PC-9 (cell line): Measurements from ENCODE around the gene MTO1. TPM values are rescaled to one million over a fixed set of nuclear protein-coding genes. Genes with fewer than 3 reads are reported as not detected.
A peak's percentile ranks its signal among the peaks of the same experiment; 100 is the strongest.
"Not testable (repeated sequence)": the region's sequence is repeated elsewhere in the genome, so short reads cannot be mapped to it uniquely, and the experiment has no call there.

Experiments
- BruUV-seq: library from RNA; stranded (reverse); fragments of 400-500 nt; replicated peaks from 2 replicates; lab custom pipeline; 2021; lab: Mats Ljungman, UMichigan
- CTCF ChIA-PET: fragments of 300-600 bp; sonication (Branson Sonifier 250); formaldehyde crosslinking; loops from one replicate; lab custom pipeline; 2022; ENCODE audit warnings: antibody characterized with exemption; lab: Charles Lee
- POLR2A ChIA-PET: fragments of 300-600 bp; sonication (Branson Sonifier 250); formaldehyde crosslinking; loops from one replicate; lab custom pipeline; 2022; ENCODE audit warnings: antibody characterized with exemption; ENCODE audit not compliant: unreplicated experiment; lab: Charles Lee
- DNase-seq, 2 experiments: peaks; one replicate each; pipeline versions ENCODE4 v3.0.0 to v3.0.0-alpha.2; 2015 to 2022; ENCODE audit warnings: mixed read lengths in 1 of 2
- H2AFZ ChIP-seq: fragments of 200-600 bp; sonication (generic); 2 replicates; pipeline ENCODE4 v1.8.1; 2017; ENCODE audit warnings: antibody characterized with exemption
- H3F3A ChIP-seq: fragments of 200-600 bp; sonication (generic); 2 replicates; pipeline ENCODE4 v1.8.1; 2017; ENCODE audit warnings: antibody characterized with exemption, mild to moderate bottlenecking, low read depth; ENCODE audit not compliant: insufficient read depth
- H3K27ac ChIP-seq: fragments of 200-600 bp; sonication (generic); 2 replicates; pipeline ENCODE4 v1.6.1; 2016; ENCODE audit warnings: mixed run types
- H3K27me3 ChIP-seq: fragments of 200-600 bp; sonication (generic); 2 replicates; pipeline ENCODE4 v1.6.1; 2016; ENCODE audit warnings: low read depth, mixed run types; ENCODE audit not compliant: insufficient read depth
- H3K36me3 ChIP-seq: fragments of 200-600 bp; sonication (generic); 2 replicates; pipeline ENCODE4 v1.6.1; 2016; ENCODE audit warnings: low read depth, mixed run types
- H3K4me1 ChIP-seq: fragments of 200-600 bp; sonication (generic); replicated peaks from 2 replicates; pipeline ENCODE4 v1.6.1; 2016; ENCODE audit warnings: mixed run types; ENCODE audit not compliant: insufficient read depth
- H3K4me2 ChIP-seq: fragments of 200-600 bp; sonication (generic); 2 replicates; pipeline ENCODE4 v1.6.1; 2017; ENCODE audit warnings: mixed run types
- H3K4me3 ChIP-seq: fragments of 200-600 bp; sonication (generic); 2 replicates; pipeline ENCODE4 v1.6.1; 2016; ENCODE audit warnings: mixed run types
- H3K79me2 ChIP-seq: fragments of 200-600 bp; sonication (generic); 2 replicates; pipeline ENCODE4 v1.6.1; 2017; ENCODE audit warnings: low read depth, mixed run types
- H3K9me2 ChIP-seq: fragments of 200-600 bp; sonication (generic); 2 replicates; pipeline ENCODE4 v1.8.1; 2017; ENCODE audit warnings: mild to moderate bottlenecking; ENCODE audit not compliant: insufficient read depth
- H3K9me3 ChIP-seq: fragments of 200-600 bp; sonication (generic); 2 replicates; pipeline ENCODE4 v1.8.1; 2016; ENCODE audit warnings: low read depth; ENCODE audit not compliant: insufficient read depth
- H4K20me1 ChIP-seq: fragments of 200-600 bp; sonication (generic); 2 replicates; pipeline ENCODE4 v1.8.1; 2017; ENCODE audit not compliant: insufficient read depth
- CTCF ChIP-seq: fragments of 200-600 bp; sonication (generic); conservative IDR thresholded peaks from 2 replicates; pipeline ENCODE4 v1.6.1; 2017; ENCODE audit warnings: mixed run types, antibody characterized with exemption, mild to moderate bottlenecking, moderate library complexity
- EZH2 ChIP-seq: fragments of 200-600 bp; sonication (generic); IDR thresholded peaks from 2 replicates; pipeline ENCODE4 v1.8.0; 2017; ENCODE audit warnings: antibody characterized with exemption, low read depth
- intact Hi-C: fragments of 100-400 bp; cut with micrococcal nuclease; formaldehyde crosslinking; loops from one replicate; pipeline ENCODE4 v1.10.0; 2022; ENCODE audit not compliant: unreplicated experiment
- total RNA-seq: library from RNA; stranded (reverse); gene quantifications from 2 replicates; pipeline ENCODE4 v1.2.3, GENCODE V29; 2021

Gene MTO1
- total RNA-seq, 1 experiment from 2014 or later, result 27.2 TPM

DNA sequence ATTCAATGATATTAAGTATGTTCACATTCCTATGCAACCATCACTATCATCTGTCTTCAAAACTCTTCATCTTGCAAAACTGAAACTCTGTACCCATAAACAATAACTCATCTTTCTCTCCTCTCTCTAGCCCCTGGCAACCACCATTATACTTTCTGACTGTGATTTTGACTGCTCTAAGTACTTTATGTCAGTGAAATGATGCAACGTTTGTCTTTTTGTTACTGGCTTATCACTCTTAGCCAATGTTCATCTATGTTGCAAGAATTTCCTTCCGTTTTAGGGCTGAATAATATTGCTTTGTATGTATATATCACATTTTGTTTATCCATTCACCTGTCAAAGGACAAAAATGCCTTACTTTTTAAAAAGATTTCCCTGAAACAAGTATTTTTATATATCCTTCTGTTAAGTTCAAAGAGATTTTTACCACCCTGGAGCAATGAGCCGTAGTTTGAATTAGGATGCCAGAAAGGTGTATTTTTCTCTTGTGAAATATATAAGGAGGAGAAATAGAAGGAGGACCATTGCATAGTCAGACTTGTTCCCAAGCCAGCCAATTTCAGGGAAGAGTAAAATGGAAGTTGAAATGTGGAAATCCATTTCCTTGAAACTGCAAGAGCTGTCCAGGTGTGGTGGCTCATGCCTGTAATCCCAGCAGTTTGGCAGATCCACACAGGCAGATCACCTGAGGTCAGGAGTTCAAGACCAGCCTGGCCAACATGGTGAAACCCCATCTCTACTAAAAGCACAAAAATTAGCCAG is 5.5 kb upstream of the MTO1 start:
- Histone ChIP-seq H3K27me3 (no peaks in the 10 kb centered on the region), H3K9me3 (no peaks in the 10 kb centered on the region), H3K9me2 (no peaks in the 10 kb centered on the region), H3K36me3 (no peaks in the 10 kb centered on the region), H3F3A (peaks cover 39% of the 10 kb centered on the region), H3K27ac (peak overlapping the region; percentile 24; the same call in 1 of the 2 replicates), H2AFZ (no peak overlapping the region), H3K4me2 (peak overlapping the region; percentile 13; the same call in 1 of the 2 replicates), H3K79me2 (peaks cover 21% of the 10 kb centered on the region), H3K4me1 (peaks cover 15% of the 10 kb centered on the region), H4K20me1 (no peaks in the 10 kb centered on the region), H3K4me3 (no peak overlapping the region)
- intact Hi-C loops, result no loop called here
- ChIA-PET CTCF (interaction anchor here (0.6 kb wide), 1 partner anchor 18 kb away, joined by 4 read pairs; no protein-coding TSS in a partner anchor), POLR2A (no interaction called here)
- TF ChIP-seq CTCF (no peak), EZH2 (no peak)
- BruUV-seq, result no TSS peak
- DNase-seq, result no peak

DNA sequence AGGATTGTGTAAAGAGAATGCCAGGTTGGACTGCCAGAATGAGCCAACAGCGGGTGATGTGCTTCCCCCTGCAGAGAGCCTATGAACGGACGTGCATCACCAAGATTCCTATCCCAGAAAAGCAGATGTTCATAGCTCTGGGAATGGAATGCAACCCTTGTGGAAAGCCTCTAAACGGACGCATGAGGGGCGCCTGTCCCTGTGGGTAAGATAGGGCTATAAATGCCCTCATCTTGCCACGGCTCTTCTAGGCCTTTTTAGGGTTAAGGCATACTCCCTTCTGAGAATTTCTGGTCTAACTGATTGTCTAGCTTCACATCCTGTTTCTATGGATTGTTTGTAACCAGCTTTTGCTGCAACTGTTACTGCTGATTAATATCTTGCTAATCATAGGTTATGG is 2.1 kb upstream of the MTO1 start:
- H3K27me3 ChIP-seq, H3K4me2 ChIP-seq, H2AFZ ChIP-seq, H3K4me3 ChIP-seq, H4K20me1 ChIP-seq, H3K36me3 ChIP-seq, DNase-seq, intact Hi-C loops, CTCF ChIA-PET, H3K9me2 ChIP-seq, H3K27ac ChIP-seq, POLR2A ChIA-PET, BruUV-seq, H3K9me3 ChIP-seq: not testable (repeated sequence)
- H3K79me2 ChIP-seq, result peaks cover 27% of the 10 kb centered on the region
- peaks cover 19% of the 10 kb centered on the region for H3K4me1 ChIP-seq
- peaks cover 32% of the 10 kb centered on the region for H3F3A ChIP-seq

- DNase-seq, result no peak
- BruUV-seq, result no TSS peak
- peaks cover 28% of the 10 kb centered on the region for H3K79me2 ChIP-seq
- CTCF ChIA-PET, result no interaction called here
- intact Hi-C loops, result loop anchor here (5.0 kb wide), 1 partner anchor 47 kb away; no protein-coding TSS in a partner anchor
- H3K9me3 ChIP-seq, result no peaks in the 10 kb centered on the region
- H3K4me2 ChIP-seq, result no peak overlapping the region
- POLR2A ChIA-PET, result no interaction called here
- no peaks in the 10 kb centered on the region for H4K20me1 ChIP-seq
- H3K36me3 ChIP-seq, result peaks cover 4% of the 10 kb centered on the region; the same call in 1 of the 2 replicates
- H3F3A ChIP-seq, result peaks cover 32% of the 10 kb centered on the region
- H3K4me1 ChIP-seq, result peaks cover 19% of the 10 kb centered on the region
- TF ChIP-seq EZH2 (no peak), CTCF (no peak)
- H2AFZ ChIP-seq, result no peak overlapping the region
- no peaks in the 10 kb centered on the region for H3K27me3 ChIP-seq
- H3K27ac ChIP-seq, result no peak overlapping the region
- no peak overlapping the region for H3K4me3 ChIP-seq
- no peaks in the 10 kb centered on the region for H3K9me2 ChIP-seq
Observed at GRCh38 chr6:73460056-73460455, 1.5 kb upstream of the MTO1 start.
